Measurements from ENCODE around the gene SATL1. TPM values are rescaled to one million over a fixed set of nuclear protein-coding genes. Genes with fewer than 3 reads are reported as not detected.
"Not testable (repeated sequence)": the region's sequence is repeated elsewhere in the genome, so short reads cannot be mapped to it uniquely, and the experiment has no call there.

The SATL1 gene
- polyA plus RNA-seq (2013, experiment 1 of 2; ENCODE audit: insufficient read length), result 0.07 TPM
- 0.04 TPM for polyA plus RNA-seq (2013, experiment 2 of 2; ENCODE audit: insufficient read length)

- DNase-seq, result peak; percentile 62
These were observed at the start of gene SATL1, which contains the start of gene ZNF711 for GRCh38 chrX:85243761-85244449. Gene SATL1, minus strand, starts transcription at chrX:85243779. Its CDS starts 134,811 bp downstream, at chrX:85108968. Gene ZNF711, plus strand, starts transcription at chrX:85243991. Its CDS starts 3,582 bp downstream, at chrX:85247573.

GRCh38 chrX:85288992-85289723, 45.6 kb upstream of the SATL1 start:
- DNase-seq, result no peak

- DNase-seq, result not testable (repeated sequence)
These were observed 41.7 kb upstream of the SATL1 start for GRCh38 chrX:85285286-85285685.

- DNase-seq, result peak; percentile 27
These were observed 1.1 kb upstream of the SATL1 start for GRCh38 chrX:85244450-85245211.

- no peak for DNase-seq
These were observed 424 bp downstream of the SATL1 start for GRCh38 chrX:85243155-85243554.

- no peak for DNase-seq
These were observed 20.2 kb downstream of the SATL1 start for GRCh38 chrX:85223359-85223758.

GRCh38 chrX:85221361-85221760, 22.2 kb downstream of the SATL1 start:
- no peak for DNase-seq

- DNase-seq, result no peak
These were observed 27.6 kb downstream of the SATL1 start for GRCh38 chrX:85215946-85216345.

GRCh38 chrX:85213792-85214530, 29.6 kb downstream of the SATL1 start:
- DNase-seq, result no peak

GRCh38 chrX:85203461-85203970, 40.1 kb downstream of the SATL1 start:
- no peak for DNase-seq

GRCh38 chrX:85196319-85196718, 47.3 kb downstream of the SATL1 start:
- no peak for DNase-seq

- no peak for DNase-seq
These were observed 83.9 kb downstream of the SATL1 start for GRCh38 chrX:85159644-85160043.

GRCh38 chrX:85140964-85141363, 102.6 kb downstream of the SATL1 start:
- no peak for DNase-seq

- no peak for DNase-seq
These were observed 104.2 kb downstream of the SATL1 start for GRCh38 chrX:85139422-85139821.

GRCh38 chrX:85136409-85136808, 107.2 kb downstream of the SATL1 start:
- no peak for DNase-seq

GRCh38 chrX:85115252-85115651, 128.3 kb downstream of the SATL1 start:
- no peak for DNase-seq

- DNase-seq, result no peak
These were observed 128.8 kb downstream of the SATL1 start for GRCh38 chrX:85114776-85115175.

GRCh38 chrX:85114171-85114570, 129.4 kb downstream of the SATL1 start:
- no peak for DNase-seq

GRCh38 chrX:85113746-85114145, 129.8 kb downstream of the SATL1 start:
- DNase-seq, result no peak

GRCh38 chrX:85112293-85112692, 131.3 kb downstream of the SATL1 start:
- no peak for DNase-seq

GRCh38 chrX:85111347-85111746, 132.2 kb downstream of the SATL1 start:
- no peak for DNase-seq

- no peak for DNase-seq
These were observed 134.3 kb downstream of the SATL1 start for GRCh38 chrX:85109235-85109634.
